K562 (cell line): Measurements from ENCODE around the gene RGR. TPM values are rescaled to one million over a fixed set of nuclear protein-coding genes. Genes with fewer than 3 reads are reported as not detected.

ENCODE experiments used
- ATAC-seq: fragments of 200-7000 bp; cut with Tn5 transposase; 3 replicates; pipeline ENCODE4 v1.9.1; 2020; ENCODE audit warnings: moderate library complexity
- BruUV-seq: library from RNA; stranded (reverse); fragments of 400-500 nt; replicated peaks from 2 replicates; lab custom pipeline; 2021; lab: Mats Ljungman, UMichigan
- CTCF ChIA-PET: fragments of 300-600 bp; formaldehyde crosslinking; extraction: SDS; loops from one replicate; lab custom pipeline; 2021; ENCODE audit warnings: low intra/inter-chr PET ratio; lab: Yijun Ruan, JAX
- POLR2A ChIA-PET: fragments of 300-600, 350-650 bp; sonication (Branson Sonifier 250); formaldehyde crosslinking; extraction: SDS; loops from one replicate; lab custom pipeline; 2021; ENCODE audit warnings: antibody characterized with exemption, inconsistent platforms; lab: Yijun Ruan, JAX
- DNase-seq, 4 experiments: peaks; one replicate each; pipeline versions ENCODE4 v3.0.0 to v3.0.0-alpha.2; 2011 to 2018; ENCODE audit warnings: low spot score in 3 of 4, mixed read lengths in 3 of 4; ENCODE audit errors: extremely low read depth in 1 of 4
- FAIRE-seq: peaks from 2 replicates; lab custom pipeline; 2011; peaks lifted over from hg19 to GRCh38; lab: Jason Lieb, UNC
- H2AFZ ChIP-seq: 2 replicates; pipeline ENCODE4 v1.6.0; 2011; ENCODE audit warnings: low read depth, low read length, control low read depth, inconsistent platforms
- H3K27ac ChIP-seq: fragments of 200-600 bp; 3 replicates; pipeline ENCODE4 v1.8.0; 2011; ENCODE audit warnings: low read depth, mild to moderate bottlenecking, control low read depth, inconsistent platforms, low read length, moderate library complexity, mixed read lengths; ENCODE audit errors: extremely low read depth
- H3K27me3 ChIP-seq, 2 experiments: fragments of 300-600 bp in 1 of 2; 2 replicates in 1 of 2; 3 replicates in 1 of 2; pipeline versions ENCODE4 v1.6.0 to v1.8.0; 2011; ENCODE audit warnings: inconsistent platforms in 2 of 2, low read length in 2 of 2, mild to moderate bottlenecking in 1 of 2, mixed read lengths in 1 of 2, moderate library complexity in 1 of 2; ENCODE audit not compliant: control insufficient read depth in 2 of 2, insufficient read depth in 2 of 2
- H3K36me3 ChIP-seq: fragments of 300-600 bp; 3 replicates; pipeline ENCODE4 v1.8.0; 2011; ENCODE audit warnings: mild to moderate bottlenecking, low read length, inconsistent platforms; ENCODE audit not compliant: control insufficient read depth, insufficient read depth
- H3K4me1 ChIP-seq, 2 experiments: fragments of 200-600 bp in 1 of 2; replicated peaks in 1 of 2; 2 replicates in 1 of 2; 3 replicates in 1 of 2; pipeline versions ENCODE4 v1.5.1 to v1.8.0; 2011; ENCODE audit warnings: inconsistent platforms in 2 of 2, low read length in 2 of 2, mild to moderate bottlenecking in 1 of 2, mixed read lengths in 1 of 2, moderate library complexity in 1 of 2; ENCODE audit not compliant: control insufficient read depth in 2 of 2, insufficient read depth in 2 of 2
- H3K4me2 ChIP-seq: 2 replicates; pipeline ENCODE4 v1.6.1; 2011; ENCODE audit warnings: low read length, control low read depth, inconsistent platforms, mixed read lengths; ENCODE audit not compliant: insufficient read depth
- H3K4me3 ChIP-seq: fragments of 200-600 bp; sonication (generic), shearing (Covaris generic); 2 replicates; pipeline ENCODE4 v1.5.1; 2016; ENCODE audit warnings: control low read depth, inconsistent platforms
- H3K79me2 ChIP-seq: fragments of 200-600 bp; 3 replicates; pipeline ENCODE4 v1.8.0; 2011; ENCODE audit warnings: low read length, inconsistent platforms; ENCODE audit not compliant: control insufficient read depth, insufficient read depth
- H3K9ac ChIP-seq, 2 experiments: 2 replicates each; pipeline versions ENCODE4 v1.6.0 to v1.6.1; 2011; ENCODE audit warnings: low read depth in 2 of 2, low read length in 2 of 2, control low read depth in 1 of 2, inconsistent platforms in 1 of 2, mild to moderate bottlenecking in 1 of 2, mixed read lengths in 1 of 2; ENCODE audit not compliant: insufficient read depth in 1 of 2
- H3K9me1 ChIP-seq: one replicate; pipeline ENCODE4 v1.6.0; 2011; ENCODE audit warnings: inconsistent platforms, mild to moderate bottlenecking, low read length, moderate library complexity; ENCODE audit not compliant: control insufficient read depth, insufficient read depth
- H3K9me3 ChIP-seq: replicated peaks from 2 replicates; pipeline ENCODE4 v1.5.1; 2011; ENCODE audit warnings: low read depth, low read length, inconsistent platforms; ENCODE audit not compliant: control insufficient read depth, insufficient read depth
- H4K20me1 ChIP-seq: replicated peaks from 2 replicates; pipeline ENCODE4 v1.6.1; 2011; ENCODE audit warnings: low read length, inconsistent platforms, mixed read lengths; ENCODE audit not compliant: control insufficient read depth, insufficient read depth
- KLF16 ChIP-seq: IDR thresholded peaks from 2 replicates; pipeline ENCODE4 v1.6.1; 2016; ENCODE audit warnings: antibody characterized with exemption
- MEIS2 ChIP-seq: fragments of 450-650 bp; IDR thresholded peaks from 2 replicates; pipeline ENCODE4 v1.6.1; 2014; ENCODE audit warnings: mild to moderate bottlenecking; ENCODE audit not compliant: partially characterized antibody
- MXI1 ChIP-seq: IDR thresholded peaks from 2 replicates; pipeline ENCODE4 v1.6.1; 2011; ENCODE audit warnings: low read depth, mild to moderate bottlenecking, improper control_type of control experiment, low read length
- NRF1 ChIP-seq, 2 experiments: fragments of 450-650 bp; IDR thresholded peaks in 1 of 2; conservative IDR thresholded peaks in 1 of 2; 2 replicates each; pipeline ENCODE4 v1.6.1; 2014; ENCODE audit warnings: mild to moderate bottlenecking in 2 of 2
- SIRT6 ChIP-seq: IDR thresholded peaks from one replicate; pipeline ENCODE4 v1.6.1; 2012; ENCODE audit warnings: low read depth, mild to moderate bottlenecking, control low read depth, inconsistent platforms, low read length, moderate library complexity
- TEAD2 ChIP-seq: fragments of 450-650 bp; IDR thresholded peaks from 2 replicates; pipeline ENCODE4 v1.6.1; 2016; ENCODE audit warnings: missing genetic modification characterization, control low read depth, missing compliant biosample characterization
- TRIM24 ChIP-seq, 2 experiments: fragments of 450-650 bp; IDR thresholded peaks; 2 replicates each; pipeline ENCODE4 v1.6.1; 2016
- U2AF2 ChIP-seq: fragments of 200-400 bp; formaldehyde crosslinking; optimal IDR thresholded peaks from 2 replicates; pipeline ENCODE3; 2017; ENCODE audit warnings: low read depth, mild to moderate bottlenecking, low read length
- WGBS: fragments of 100-300 bp; shearing (Covaris generic); methylation state at CpG from one replicate; pipeline ENCODE4 v1.1.6; 2016; ENCODE audit warnings: low coverage, mixed read lengths; ENCODE audit not compliant: insufficient coverage; ENCODE audit errors: missing lambda C conversion rate; 5-methylcytosine and 5-hydroxymethylcytosine counted together
- in situ Hi-C: fragments of 300-500 bp; cut with MboI; formaldehyde crosslinking; loops from 4 replicates; pipeline ENCODE4 v1.15.0; 2018; ENCODE audit warnings: inconsistent platforms, mixed read lengths
- intact Hi-C: fragments of 100-400 bp; cut with micrococcal nuclease; formaldehyde crosslinking; loops from 2 replicates; pipeline ENCODE4 v1.14.2; 2022
- polyA plus RNA-seq, 8 experiments: library from polyadenylated mRNA; depleted of rRNA in 4 of 8; stranded (reverse) in 5 of 8; unstranded in 3 of 8; fragments of >200 nt; fragmentation: Nextera tagmentation in 2 of 8; fragmentation: Illumina TruSeq in 1 of 8; extraction: Ambion mirVana in 2 of 8; extraction: Trizol in 1 of 8; gene quantifications; 2 replicates each; pipeline versions ENCODE4 v1.2.1 to v1.2.3, GENCODE V29; 2011 to 2014; ENCODE audit warnings: inconsistent platforms in 1 of 8, missing spikeins in 1 of 8
- total RNA-seq, 7 experiments: library from RNA; depleted of rRNA in 6 of 7; stranded (reverse); fragments of >200 nt in 6 of 7; fragmentation: Illumina TruSeq in 2 of 7; extraction: Trizol in 2 of 7; gene quantifications; 2 replicates each; pipeline versions ENCODE4 v1.2.1 to v1.2.3, GENCODE V29; 2011 to 2021; ENCODE audit warnings: low replicate concordance in 1 of 7
- TF ChIP-seq, protein P1 (sequence below): fragments of 200-800 bp; sonication (Bioruptor generic); IDR thresholded peaks from 2 replicates; pipeline ENCODE4 v1.6.1; 2017; ENCODE audit warnings: missing genetic modification characterization, missing compliant biosample characterization
- TF ChIP-seq, protein P2 (sequence below), 2 experiments: IDR thresholded peaks in 1 of 2; conservative IDR thresholded peaks in 1 of 2; 2 replicates each; pipeline ENCODE4 v1.6.1; 2016; ENCODE audit warnings: low read depth in 2 of 2, mild to moderate bottlenecking in 1 of 2, missing compliant biosample characterization in 1 of 2, missing genetic modification characterization in 1 of 2, moderate library complexity in 1 of 2

Gene RGR
- total and polyA plus RNA-seq, 9 of the 15 experiments (the other 6 are each of a cell fraction or from before 2014, with no cell fraction given): not detected

DNA sequence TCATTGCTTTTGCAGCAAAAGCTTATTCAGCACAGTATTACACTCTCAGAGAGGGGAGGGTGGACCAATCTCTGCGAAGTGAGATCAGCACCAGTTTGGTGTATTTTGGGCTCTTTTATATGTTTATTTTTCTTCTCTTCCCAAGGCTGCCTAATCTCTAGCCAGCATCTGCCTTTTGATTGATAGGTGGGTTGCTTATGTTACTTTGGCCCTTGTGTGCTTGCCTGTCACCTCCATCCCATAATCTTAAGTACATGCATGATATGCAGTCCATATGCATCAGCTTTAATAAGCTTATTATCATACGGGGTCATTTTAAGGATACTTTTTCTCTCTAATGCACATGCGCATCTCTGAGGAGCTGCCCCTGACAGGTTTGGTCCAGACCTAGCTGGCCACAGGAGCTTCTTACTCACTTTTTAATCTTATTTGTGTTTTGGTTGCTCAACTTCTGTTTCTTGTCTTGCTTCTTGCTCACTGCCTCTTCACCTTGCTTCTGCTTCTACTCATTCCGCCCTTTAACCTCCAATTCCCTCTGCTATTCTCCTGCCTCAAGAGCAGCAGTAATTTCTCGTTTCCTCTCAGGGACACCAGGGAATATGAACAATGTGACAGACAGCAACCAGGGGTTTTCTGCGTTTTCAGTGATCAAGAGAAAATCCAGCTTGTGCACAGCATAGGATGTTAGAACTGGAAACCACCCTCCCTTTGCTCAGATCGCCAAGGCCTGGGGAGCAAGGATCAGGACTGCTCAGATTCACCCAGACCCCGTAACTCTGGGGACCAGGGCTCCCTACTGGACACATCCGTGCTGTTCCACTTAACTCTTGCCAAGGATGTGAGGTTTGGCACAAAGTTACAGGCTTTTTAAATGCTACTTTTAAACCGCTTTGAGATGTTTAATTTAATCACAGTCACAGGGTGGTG, 10.0 kb downstream of the RGR start:
- no peaks in the 10 kb centered on the region for H3K36me3 ChIP-seq
- peak overlapping the region; percentile 25 for H2AFZ ChIP-seq
- H4K20me1 ChIP-seq: 0 out of 2 replicates have a peak, but pooled peaks cover 2% of the 10 kb centered on the region
- H3K9me3 ChIP-seq: no peaks in the 10 kb centered on the region
- peaks cover 4 to 15% of the 10 kb centered on the region in 2 experiments; a peak in 2 of 5 replicates for H3K4me1 ChIP-seq
- peaks cover 8 to 19% of the 10 kb centered on the region in 2 experiments; a peak in 2 of 5 replicates for H3K27me3 ChIP-seq
- H3K4me3 ChIP-seq: no peak overlapping the region
- peak overlapping the region; percentile 16 for H3K4me2 ChIP-seq
- POLR2A ChIA-PET: interaction anchor here (0.7 to 1.2 kb wide), 4 partner anchors 10 to 42 kb away, joined by 3 to 5 read pairs (median 4); partner anchors contain the start of genes LRIT1 and RGR
- ATAC-seq (no peak), FAIRE-seq (peak; percentile 26), DNase-seq (peak in 1 of 4 experiments; percentile 19)
- WGBS: 4% methylated on average over 10 of the region's 10 CpGs
- no peaks in the 10 kb centered on the region for H3K79me2 ChIP-seq
- CTCF ChIA-PET: no interaction called here
- intact Hi-C loops (loop anchor here (5.0 kb wide), 1 partner anchor 123 kb away; no protein-coding TSS in a partner anchor), in situ Hi-C loops (no loop called here)
- H3K27ac ChIP-seq: no peak overlapping the region
- no TSS peak for BruUV-seq
- H3K9me1 ChIP-seq: no peaks in the 10 kb centered on the region
- no peak overlapping the region; a peak in 1 of 4 replicates for H3K9ac ChIP-seq
- TF ChIP-seq TRIM24 (IDR thresholded peaks at IDR 0.05) (peak; percentile 70 to 76; a peak in 3 of 4 replicates), KLF16 (peak; percentile 94), SIRT6 (no peak), TEAD2 (tag) (no peak), U2AF2 (no peak), MXI1 (no peak), MEIS2 (peak; percentile 86), NRF1 (conservative IDR thresholded peaks at IDR 0.05 in 1 of 2, IDR thresholded peaks at IDR 0.05 in 1 of 2) (peak; percentile 83 to 86)
- TF ChIP-seq, protein P1, sequence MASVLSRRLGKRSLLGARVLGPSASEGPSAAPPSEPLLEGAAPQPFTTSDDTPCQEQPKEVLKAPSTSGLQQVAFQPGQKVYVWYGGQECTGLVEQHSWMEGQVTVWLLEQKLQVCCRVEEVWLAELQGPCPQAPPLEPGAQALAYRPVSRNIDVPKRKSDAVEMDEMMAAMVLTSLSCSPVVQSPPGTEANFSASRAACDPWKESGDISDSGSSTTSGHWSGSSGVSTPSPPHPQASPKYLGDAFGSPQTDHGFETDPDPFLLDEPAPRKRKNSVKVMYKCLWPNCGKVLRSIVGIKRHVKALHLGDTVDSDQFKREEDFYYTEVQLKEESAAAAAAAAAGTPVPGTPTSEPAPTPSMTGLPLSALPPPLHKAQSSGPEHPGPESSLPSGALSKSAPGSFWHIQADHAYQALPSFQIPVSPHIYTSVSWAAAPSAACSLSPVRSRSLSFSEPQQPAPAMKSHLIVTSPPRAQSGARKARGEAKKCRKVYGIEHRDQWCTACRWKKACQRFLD (CRISPR knock-in tag): no peak
- TF ChIP-seq, protein P2, sequence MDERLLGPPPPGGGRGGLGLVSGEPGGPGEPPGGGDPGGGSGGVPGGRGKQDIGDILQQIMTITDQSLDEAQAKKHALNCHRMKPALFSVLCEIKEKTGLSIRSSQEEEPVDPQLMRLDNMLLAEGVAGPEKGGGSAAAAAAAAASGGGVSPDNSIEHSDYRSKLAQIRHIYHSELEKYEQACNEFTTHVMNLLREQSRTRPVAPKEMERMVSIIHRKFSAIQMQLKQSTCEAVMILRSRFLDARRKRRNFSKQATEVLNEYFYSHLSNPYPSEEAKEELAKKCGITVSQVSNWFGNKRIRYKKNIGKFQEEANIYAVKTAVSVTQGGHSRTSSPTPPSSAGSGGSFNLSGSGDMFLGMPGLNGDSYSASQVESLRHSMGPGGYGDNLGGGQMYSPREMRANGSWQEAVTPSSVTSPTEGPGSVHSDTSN (CRISPR knock-in tag; IDR thresholded peaks at IDR 0.05; ENCODE audit: low read depth): no peak
- TF ChIP-seq, protein P2 (tag; conservative IDR thresholded peaks at IDR 0.05; ENCODE audit: low read depth): peak; percentile 58
